ENCODE measurements around the gene GREB1L. TPM values are rescaled to one million over a fixed set of nuclear protein-coding genes. Genes with fewer than 3 reads are reported as not detected.

The GREB1L gene
- total and polyA plus RNA-seq, 10 of the 15 experiments (the other 5 are each of a cell fraction or from before 2014, with no cell fraction given) = under 0.01 to 0.11 (median 0.03) TPM; not detected in 1

- Histone ChIP-seq H3K4me2 (ENCODE audit: control insufficient read depth, insufficient read depth) (no peak overlapping the region), H3K79me2 (ENCODE audit: control insufficient read depth, insufficient read depth, low read length) (no peaks in the 10 kb centered on the region), H4K20me1 (ENCODE audit: control insufficient read depth, insufficient read depth) (no peaks in the 10 kb centered on the region), H3K27me3 (replicated peaks in 1 of 2; ENCODE audit: control insufficient read depth in 2 of 2, insufficient read depth in 2 of 2, low read length in 1 of 2) (no peaks in the 10 kb centered on the region; a peak in 1 of 4 replicates), H2AFZ (ENCODE audit: control insufficient read depth, low read depth, low read length) (no peak overlapping the region), H3K4me3 (no peak overlapping the region), H3K9ac (ENCODE audit: control insufficient read depth, insufficient read depth, low read length) (no peak overlapping the region), H3K9me3 (replicated peaks; ENCODE audit: control insufficient read depth, insufficient read depth, low read length) (no peaks in the 10 kb centered on the region), H3K4me1 (ENCODE audit: control insufficient read depth, insufficient read depth, low read length) (no peaks in the 10 kb centered on the region), H3K27ac (ENCODE audit: control insufficient read depth, insufficient read depth) (no peak overlapping the region), H3K36me3 (ENCODE audit: control insufficient read depth in 2 of 2, insufficient read depth in 2 of 2, low read length in 1 of 2) (no peaks in the 10 kb centered on the region)
- TF ChIP-seq SREBF1 (IDR thresholded peaks at IDR 0.05; ENCODE audit: low read length) (no peak), MYB (IDR thresholded peaks at IDR 0.05; ENCODE audit: borderline replicate concordance, low read depth, low read length) (no peak), ETV6 (conservative IDR thresholded peaks at IDR 0.05 in 1 of 2, IDR thresholded peaks at IDR 0.05 in 1 of 2; ENCODE audit: borderline replicate concordance in 1 of 2, low read depth in 1 of 2) (no peak), FOXM1 (IDR thresholded peaks at IDR 0.05; ENCODE audit: low read depth, low read length) (no peak), BRCA1 (IDR thresholded peaks at IDR 0.05; ENCODE audit: low read depth, low read length) (no peak), SMARCA5 (IDR thresholded peaks at IDR 0.05) (no peak), JUND (IDR thresholded peaks at IDR 0.05; ENCODE audit: low read depth, low read length) (no peak), RELB (IDR thresholded peaks at IDR 0.05; ENCODE audit: low read depth) (no peak), PKNOX1 (IDR thresholded peaks at IDR 0.05) (no peak), SIN3A (IDR thresholded peaks at IDR 0.05; ENCODE audit: low read depth, low read length) (no peak)
- ATAC-seq (no peak), DNase-seq (ENCODE audit: low read depth, low spot score) (no peak), FAIRE-seq (no peak)
- SMC1A ChIA-PET (ENCODE audit: uncharacterized antibody, unreplicated experiment) = no interaction called here
- POLR2A ChIA-PET = no interaction called here
- CTCF ChIA-PET = no interaction called here
- no TSS peak for BruUV-seq (replicated peaks)
- RAD21 ChIA-PET (ENCODE audit: unreplicated experiment) = no interaction called here
- in situ Hi-C loops (cut with MboI) = no loop called here
- 0% methylated on average over 2 of the region's 2 CpGs for WGBS (ENCODE audit: insufficient coverage, insufficient replicate concordance, low lambda C conversion rate, missing lambda C conversion rate)
- intact Hi-C loops (cut with micrococcal nuclease; ENCODE audit: unreplicated experiment) = no loop called here
Measured at GRCh38 chr18:21267400-21267799, 25.4 kb downstream of the GREB1L start.

All from GM12878 (cell line).